ENCODE results near the gene SHISA6.
"Not testable (repeated sequence)": the region's sequence is repeated elsewhere in the genome, so short reads cannot be mapped to it uniquely, and the experiment has no call there.

SHISA6 gene

DNA sequence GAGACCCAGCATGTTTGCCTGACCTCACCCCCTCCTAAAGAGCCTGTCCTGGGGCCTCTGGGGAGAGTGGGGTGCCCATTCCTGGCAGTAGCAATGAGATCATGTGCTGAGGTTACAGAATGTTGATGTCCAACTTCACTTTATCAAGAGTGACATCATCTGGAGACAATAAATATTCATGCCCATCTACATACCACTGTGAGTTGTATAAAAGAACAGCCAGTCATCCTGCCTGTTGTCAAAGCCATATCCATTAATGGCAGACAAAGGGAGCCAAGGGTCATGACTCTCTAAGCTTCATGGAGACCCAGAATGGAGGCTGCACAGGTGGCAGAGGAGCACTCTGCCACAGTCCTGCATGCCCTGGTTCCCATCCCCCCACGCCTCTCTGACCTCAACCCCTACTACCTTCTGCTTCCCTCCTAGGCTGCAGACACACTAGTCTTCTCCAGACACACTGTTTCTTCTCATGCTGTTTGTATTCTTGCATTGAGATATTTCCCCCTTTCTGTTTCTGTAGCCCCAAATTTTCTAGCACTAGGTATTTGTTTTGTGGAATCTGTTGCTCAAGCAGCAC is 27.1 kb downstream of the SHISA6 start:
- no peak for DNase-seq

DNA sequence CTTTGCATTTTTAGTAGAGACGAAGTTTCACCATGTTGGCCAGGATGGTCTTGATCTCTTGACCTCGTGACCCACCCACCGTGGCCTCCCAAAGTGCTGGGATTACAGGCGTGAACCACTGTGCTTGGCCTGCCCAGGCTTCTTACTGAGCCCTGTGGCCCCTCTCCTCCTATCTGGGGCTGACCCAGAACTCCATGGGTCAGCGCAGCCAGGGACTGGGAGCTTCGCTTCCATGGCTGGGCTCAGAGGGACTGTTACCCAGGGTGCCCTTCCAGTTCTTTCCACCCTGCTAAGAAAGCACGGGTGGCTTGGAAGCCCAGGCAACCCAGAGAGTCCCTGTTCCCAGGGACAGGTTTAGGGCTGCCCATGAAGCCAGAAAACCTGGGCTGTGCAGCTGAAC is 28.2 kb downstream of the SHISA6 start:
- no peak for DNase-seq

DNA sequence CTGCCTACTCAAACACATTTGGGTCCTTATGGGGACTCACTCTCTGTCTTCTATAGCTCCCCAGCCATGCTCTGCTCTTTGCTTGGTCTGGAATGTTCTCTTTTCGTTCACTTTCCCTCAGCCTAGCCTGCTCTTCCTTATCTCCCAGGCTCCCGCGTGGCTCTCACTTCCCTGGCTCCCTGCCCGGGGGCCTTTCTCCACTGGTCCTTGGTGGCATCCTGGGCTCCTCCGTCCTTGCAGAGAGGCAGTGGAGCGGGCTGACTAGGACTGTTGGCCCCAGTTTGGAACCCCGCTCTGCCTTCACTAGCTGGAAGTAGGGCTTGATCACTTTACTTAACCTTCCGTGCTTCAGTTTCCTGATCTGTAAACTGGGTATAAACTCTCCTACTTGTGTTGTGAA is 31.2 kb downstream of the SHISA6 start:
- no peak for DNase-seq

DNA sequence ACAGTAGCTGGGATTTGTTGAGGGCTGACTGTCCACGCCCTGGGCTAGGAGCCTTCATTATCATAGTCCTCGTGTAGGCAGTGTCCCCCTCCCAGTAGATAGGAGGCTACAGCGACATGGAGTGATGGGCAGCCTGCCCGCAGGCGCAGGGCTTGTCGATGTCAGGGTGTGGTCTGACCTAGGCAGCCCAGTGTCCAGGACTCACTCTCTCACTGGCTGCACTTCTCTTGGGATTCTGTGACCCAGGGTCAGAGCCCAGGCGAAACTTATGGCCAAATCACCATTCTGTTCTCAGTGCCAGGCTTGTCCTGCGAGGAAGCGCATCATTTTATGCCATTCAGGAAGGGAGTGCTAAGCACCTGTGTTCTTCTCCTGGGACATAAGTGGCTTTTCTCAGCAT is 32.6 kb downstream of the SHISA6 start:
- DNase-seq: no peak

DNA sequence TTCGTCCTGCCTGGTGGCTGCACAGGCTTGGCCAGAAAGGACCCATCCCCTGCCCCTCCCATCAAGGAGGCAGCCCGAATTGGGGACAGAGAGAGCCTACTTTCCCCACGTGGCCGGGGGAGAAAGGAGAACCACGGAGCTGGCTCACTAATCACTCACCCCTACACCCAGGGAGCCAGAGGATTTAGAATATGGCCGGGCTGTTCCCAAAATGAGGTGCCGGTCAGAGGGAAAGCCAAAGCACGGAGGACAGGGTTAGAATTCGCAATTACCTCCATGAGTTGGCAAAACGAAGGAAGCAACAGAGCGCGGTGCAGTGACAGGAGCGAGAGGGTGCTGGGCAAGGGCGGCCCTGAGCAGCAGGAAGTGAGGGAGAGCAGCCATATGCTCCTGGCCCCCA is 33.1 kb downstream of the SHISA6 start:
- no peak for DNase-seq

DNA sequence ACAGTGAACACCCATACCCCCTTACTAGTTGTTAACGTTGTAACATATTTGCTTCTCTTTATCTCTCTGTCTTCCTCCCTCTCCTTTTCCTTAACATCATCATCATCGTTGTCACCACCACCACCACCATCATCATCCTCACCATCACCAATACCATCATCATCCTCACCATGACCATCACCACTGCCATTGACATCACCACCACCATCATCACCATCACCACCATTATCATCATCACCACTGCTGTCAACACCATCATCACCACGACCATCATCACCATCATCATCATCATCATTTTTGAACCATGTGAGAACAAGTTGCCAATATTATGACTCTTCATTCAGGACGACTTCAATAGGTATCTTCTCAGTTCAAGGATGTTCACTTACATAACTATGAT is 35.5 kb downstream of the SHISA6 start:
- DNase-seq: no peak

DNA sequence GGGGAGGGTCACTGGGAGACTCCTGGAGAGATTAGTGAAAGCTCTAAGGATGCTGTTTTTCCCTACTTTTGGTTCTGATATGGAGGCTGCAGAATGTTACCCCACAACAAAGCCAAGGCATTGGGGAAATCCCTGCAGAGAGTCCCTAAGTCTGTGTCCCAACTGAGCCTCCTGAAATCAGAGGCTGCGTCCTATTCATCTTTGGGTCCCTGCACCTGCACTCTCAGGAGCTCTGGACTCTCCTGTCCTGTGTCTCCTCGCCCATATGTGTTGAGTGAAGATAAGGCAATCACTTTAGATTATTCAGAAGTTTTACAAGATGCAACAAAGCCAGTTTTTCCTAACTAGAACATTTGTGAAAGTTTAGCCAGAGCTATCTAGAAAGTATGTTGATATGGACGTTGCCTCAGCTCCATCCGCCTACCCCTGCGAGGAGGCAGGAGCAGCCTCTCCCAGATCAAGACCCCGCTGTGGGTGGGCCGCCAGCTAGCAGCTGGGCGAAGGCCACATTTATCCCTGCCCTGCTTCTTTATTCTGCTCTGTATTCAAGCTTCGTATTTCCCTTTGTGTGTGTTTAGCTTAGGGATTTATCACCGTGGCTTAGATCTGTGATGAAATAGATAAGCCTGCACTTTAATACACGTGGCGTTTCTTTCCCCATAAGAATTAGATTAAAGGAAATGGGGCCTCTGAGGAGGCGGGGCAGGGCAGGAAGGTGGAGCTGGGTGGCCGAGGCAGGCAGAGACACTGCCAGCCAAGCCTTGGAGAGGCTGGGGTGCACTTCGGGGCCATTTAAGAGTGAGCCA is 37.4 kb downstream of the SHISA6 start:
- DNase-seq: no peak

DNA sequence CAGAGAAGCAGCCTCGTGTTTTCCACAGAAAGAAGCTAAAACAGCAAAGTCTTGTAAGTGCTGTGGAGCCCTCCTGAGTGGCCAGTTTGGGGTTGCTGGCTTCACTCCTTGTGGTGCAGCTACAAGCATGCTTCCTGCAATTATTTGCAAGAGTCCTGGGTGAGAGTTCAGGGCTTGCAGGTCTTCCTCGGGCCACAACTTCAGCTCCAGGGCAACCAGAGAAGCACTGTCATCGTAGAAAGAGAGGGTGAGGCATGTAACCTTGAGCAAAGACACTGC is 37.9 kb downstream of the SHISA6 start:
- DNase-seq: no peak

DNA sequence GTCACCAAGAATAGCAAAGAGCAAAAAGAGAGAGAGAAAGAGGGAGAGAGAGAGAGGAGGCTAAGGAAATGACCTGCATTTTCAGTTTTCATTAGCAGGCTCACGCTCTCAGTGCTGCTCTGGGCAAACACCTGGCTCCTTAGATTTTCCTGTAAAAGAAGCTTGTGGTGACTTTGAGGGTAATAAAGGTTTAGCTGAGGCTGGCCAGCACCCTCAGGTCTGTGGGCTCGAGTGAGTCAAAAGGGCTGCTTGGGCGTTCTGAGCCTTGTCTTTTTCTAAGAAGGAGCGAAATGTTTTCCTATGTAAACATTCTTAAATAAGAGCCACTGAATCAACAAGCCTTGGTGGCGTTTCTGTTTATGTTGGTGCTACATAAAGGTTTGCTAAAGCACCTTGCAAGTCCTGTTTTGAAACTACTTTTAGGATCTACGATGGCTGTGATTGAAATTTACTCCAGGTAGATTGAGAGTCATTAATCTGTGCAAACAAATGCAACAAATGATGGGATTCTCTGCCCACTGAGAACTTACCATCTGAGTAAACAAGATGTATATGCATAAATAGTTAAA is 38.8 kb downstream of the SHISA6 start:
- DNase-seq: no peak

DNA sequence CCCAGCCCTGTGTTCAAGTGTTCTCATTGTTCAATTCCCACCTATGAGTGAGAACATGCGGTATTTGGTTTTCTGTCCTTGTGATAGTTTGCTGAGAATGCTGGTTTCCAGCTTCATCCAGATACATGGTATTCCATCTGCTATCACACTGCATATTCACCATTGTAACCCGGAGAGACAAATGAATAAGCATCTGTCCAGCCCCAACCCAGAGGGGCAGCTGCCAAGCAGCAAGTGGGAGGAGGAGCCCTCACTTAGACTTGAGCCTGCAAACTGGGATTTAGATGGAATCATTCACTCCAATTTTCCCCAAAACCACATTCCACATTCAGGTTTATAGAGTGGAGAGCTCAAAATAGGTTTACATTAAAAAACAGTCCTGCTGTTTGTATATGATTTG is 41.6 kb downstream of the SHISA6 start:
- no peak for DNase-seq

DNA sequence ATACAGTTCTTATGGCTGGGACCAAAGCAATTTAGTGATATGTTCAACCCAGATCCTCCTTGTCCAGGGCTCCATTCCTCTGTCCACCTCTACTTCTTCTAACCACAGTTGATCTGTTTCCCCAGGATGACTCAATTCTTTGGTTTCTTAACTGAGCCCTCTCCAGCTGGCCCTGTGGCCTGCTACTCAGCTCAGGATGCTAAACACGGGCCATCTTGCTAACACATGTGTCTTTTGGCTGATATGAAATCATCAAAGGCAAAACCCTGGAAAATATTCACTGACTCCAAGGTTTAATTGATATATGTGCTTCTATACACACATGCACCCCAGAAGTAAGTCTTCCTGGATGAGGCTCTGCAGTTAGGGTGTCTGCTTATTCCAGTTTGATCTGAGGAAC is 43.8 kb downstream of the SHISA6 start:
- no peak for DNase-seq

DNA sequence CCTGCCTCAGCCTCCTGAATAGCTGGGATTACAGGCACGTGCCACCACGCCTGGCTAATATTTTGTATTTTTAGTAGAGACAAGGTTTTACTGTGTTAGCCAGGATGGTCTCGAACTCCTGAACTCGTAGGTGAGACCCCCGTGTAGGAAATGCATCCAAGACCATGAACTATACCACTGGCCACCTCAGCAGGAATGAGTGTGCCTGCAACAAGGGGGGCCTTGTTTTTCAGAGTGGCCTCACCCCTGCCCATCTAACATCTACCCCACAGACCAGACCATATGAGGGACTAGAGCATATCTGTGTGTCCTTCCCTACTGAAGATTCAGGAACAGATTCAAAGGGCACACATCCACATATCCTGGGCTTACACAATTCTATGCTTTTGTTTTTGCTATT is 44.9 kb downstream of the SHISA6 start:
- DNase-seq: no peak

DNA sequence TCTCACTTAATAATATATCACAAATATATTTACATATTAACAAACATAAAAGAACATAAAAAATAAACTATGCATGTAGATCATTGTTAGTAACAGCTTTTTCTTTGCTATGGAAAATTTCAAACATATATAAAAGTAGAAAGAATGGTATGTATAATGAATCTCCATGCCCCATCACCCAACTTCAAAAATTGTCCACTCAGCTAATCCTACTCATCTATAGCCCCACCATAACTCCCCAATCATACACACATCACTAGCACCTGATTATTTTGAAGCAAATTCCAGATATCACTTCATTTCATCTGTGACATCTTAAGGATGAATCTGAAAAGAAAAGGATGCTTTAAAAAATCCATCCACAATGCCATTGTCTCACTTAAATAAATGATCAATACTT is 46.8 kb downstream of the SHISA6 start:
- no peak for DNase-seq

DNA sequence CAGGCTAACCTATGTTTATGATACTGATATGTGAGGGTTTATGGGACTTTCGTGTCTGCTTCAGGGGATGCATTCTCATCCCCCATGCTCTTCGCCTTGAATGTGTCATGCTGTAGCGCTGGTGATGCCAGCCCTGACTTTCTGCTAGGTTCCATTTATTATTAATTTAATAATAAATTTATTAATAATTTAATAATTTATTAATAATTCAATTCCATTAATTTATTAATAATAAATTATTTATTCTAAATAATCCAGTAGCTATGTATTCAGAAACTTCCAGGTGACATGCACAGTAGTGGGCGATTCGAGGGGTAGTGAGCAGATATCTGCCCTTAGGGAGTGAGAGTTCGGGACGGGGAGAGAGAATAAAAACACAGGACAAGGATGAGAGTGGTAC is 49.8 kb downstream of the SHISA6 start:
- DNase-seq: no peak

DNA sequence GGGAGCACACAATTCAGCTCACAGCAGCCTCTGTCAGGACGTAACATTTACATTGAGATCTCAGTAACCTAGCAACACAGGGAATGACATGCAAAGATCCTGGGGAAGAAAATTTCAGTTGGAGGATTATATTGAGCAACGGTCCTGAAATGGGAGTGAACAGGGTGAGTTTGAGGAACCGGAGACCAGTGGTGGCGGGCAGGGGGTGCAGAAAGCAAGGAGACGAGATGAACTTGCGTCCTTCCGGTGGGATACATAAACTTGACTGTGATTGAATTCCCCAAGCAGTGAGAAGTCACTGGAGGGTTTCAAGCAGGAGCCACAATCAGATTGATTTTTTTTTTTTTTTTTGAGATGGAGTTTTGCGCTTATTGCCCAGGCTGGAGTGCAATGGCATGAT is 51.5 kb downstream of the SHISA6 start:
- DNase-seq: no peak

DNA sequence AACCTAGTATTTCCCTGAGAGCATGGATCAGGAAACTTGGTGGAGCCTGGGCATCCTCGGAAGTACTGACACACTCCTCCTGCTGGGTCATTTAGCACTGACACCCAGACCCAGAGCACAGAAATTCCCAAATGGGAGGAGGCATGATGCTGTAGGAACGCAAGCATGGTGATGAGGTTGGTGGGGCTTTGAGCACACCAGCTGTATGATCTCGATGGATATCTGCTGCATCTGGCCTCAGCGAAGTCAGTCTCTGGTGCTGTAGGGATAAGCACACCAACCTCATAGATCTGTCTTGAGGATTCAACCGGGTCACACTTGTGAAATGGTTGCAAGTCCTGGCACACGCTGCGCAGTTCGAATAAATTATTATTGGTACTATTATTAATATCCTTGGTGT is 52.5 kb downstream of the SHISA6 start:
- no peak for DNase-seq

DNA sequence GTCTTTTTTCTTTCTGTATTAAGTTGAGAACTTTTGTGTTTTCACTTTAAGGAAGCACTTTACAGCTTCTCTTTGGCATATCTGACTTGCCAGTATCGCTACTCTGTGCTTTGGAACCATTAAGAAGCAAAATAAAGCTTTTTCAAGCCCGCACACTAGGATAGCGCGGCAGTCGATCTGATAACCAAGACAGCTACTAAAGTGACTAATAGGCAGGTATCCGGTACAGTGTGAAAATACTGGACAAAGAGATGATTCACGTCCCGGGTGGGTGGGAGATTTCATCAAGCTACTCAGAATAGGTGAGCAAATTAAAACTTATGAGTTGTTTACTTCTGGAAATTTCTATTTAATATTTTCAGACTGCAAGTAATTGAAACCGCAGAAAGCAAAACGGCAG is 53.8 kb downstream of the SHISA6 start:
- no peak for DNase-seq

DNA sequence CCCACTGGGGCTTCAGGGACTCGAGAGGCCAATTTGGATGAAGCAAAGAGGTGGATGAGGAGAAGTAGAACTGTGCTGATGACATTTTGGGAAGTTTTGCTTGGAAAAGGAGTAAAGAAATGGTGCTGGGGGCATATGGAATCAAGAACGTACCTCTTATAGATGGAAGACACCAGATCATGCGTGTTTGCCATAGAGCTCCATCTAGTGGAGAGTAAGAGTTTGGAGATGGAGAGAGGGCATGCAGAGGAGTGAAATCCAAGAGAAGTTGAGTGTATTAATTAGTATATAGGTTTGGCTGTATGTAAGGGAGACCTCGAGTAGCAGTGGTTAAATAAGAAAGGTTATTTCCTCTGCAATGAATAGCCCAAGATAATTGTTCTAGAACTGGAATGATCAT is 56.0 kb downstream of the SHISA6 start:
- DNase-seq: peak; percentile 6

DNA sequence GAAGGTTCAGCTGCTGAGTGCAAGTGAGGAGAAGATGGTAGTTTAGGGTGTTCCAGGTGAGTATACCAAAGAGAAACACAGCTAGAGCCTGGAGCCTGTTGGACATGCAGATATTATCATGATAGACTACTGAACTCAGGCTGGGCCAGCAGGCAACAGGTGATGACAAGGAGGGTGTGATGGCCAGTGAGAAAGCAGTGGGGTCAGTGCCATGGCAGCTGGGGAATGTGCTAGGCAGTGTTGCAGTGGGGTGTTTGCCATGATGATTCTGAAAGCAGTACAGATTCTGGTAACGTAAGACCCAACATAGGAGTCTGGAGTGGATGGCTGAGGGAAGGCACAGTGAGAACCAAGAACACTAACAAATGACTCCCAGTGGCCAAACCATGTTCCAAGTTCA is 57.4 kb downstream of the SHISA6 start:
- no peak for DNase-seq

DNA sequence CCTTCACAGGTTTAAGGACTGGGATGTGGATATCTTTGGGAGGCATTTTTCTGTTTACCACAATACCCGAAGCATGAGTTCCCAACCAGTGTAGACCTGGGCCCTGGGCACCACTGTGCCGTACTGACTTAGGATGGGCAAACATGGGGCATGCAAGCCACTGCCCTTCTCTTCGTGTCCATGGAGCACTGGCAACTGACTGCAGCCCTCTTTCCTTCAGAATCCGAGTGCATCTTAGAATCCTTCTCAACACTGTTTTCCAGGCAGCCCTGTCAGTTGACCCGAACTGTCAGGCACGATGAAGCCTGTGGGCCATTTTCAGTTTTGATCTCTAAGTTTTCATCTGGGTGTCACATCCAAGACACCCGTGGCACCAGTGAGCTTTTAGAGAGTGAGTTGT is 59.2 kb downstream of the SHISA6 start:
- no peak for DNase-seq

DNA sequence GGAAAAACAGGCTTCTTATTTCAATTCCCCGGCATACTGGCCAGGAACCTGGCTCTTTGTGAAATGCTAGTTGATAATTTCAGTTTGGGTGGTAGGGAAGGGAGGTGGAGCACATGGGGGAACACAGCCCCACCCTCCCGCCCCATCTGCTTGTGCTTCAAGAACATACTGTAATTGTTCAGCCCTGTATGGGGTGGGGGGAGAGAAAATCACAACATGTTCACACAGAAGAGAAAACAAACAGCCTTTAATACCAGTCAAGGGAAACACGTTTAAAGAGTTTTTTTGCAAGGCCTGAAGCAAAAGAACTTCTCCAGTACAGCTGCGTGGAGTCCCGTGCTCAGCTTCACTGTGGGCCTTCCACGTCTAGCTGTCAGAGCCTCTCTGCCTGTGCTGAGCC is 59.7 kb downstream of the SHISA6 start:
- DNase-seq: no peak

DNA sequence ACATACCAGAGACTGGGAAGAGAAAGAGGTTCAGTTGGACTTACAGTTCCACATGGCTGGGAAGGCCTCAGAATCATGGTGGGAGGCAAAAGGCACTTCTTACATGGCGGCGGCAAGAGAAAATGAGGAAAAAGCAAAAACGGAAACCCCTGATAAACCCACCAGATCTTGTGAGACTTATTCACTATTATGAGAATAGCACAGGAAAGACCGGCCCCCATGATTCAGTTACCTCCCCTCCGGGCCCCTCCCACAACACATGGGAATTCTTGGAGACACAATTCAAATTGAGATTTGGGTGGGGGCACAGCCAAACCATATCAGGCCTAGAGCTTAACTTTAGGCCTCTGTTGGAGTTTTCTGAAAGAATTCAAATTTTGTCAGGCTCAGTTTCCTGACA is 60.9 kb downstream of the SHISA6 start:
- not testable (repeated sequence) for DNase-seq

DNA sequence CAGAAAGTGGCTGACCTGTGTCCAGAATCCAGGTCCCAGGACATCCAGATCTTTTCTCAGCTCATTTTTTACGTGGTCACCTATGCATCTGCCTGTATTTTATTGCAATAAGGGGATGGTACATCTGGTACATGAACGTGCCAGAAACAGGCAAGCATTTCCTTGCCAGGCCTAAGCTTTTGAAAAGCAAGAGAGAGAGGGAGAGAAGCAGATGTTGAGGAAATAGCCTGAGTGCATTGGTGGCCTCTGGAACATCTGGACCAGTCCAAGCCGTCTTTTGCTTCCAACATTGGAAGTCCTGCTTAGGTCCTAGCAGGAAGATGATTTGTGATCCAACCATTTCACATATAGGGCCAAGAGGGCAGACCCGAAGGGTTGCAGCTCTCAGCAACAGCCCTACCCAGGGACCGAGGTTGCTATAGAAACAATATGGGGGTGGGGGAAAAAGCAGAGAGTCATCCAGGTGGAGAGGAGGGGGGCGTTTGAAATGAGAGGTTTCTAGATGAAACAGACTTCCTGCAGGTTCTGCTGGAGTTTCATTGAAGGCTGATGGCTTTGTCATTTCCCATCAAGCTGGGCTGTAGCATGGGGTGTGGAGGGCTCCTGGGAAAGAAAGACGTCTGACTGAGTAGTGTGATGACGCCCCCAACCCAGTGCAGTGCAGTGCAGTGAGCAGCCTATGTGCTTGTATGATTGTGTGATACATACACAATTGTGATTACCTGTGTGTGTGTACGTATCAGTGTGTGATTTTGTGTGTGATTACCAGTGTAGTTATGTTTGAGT is 61.6 kb downstream of the SHISA6 start:
- DNase-seq: no peak

DNA sequence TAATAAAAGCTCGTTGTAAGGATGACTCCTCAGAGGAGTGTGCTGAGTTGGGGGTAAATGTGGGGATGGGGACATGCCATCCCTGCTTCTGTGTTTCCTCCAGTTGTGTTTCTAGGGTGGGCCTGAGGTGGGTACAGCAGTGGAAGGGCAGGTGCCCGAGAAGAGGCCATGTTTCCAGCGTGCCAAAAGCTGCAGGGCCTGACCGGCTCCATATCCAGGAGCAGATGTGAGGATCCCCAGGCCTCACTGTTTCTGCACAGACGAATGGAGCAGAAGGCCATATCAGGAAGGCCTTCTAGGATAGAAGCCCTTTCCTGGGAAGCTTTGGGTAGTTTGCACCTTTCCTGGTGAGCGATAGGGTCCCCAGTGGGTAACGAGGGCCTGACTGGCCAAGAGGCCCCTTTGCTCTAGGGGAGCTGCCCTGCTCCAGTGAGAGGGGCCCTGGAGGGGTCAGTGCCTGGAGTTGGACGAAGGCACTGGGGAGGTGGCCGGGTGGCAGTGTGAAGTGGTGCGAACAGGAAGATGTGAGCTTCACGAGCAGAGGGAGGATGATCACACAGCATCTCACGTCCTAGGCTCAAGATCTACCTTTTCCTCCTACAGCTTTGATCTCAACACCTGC is 62.9 kb downstream of the SHISA6 start:
- no peak for DNase-seq
